Hepatocyte (in vitro differentiated cells): Measurements from ENCODE around the gene MPI. TPM values are rescaled to one million over a fixed set of nuclear protein-coding genes. Genes with fewer than 3 reads are reported as not detected.

Experiments used
- DNase-seq: peaks from one replicate; pipeline ENCODE4 v3.0.0-alpha.2; 2016; ENCODE audit warnings: low spot score
- H2AFZ ChIP-seq: fragments of 200-600 bp; sonication (generic); 2 replicates; pipeline ENCODE4 v1.6.0; 2016; ENCODE audit warnings: antibody characterized with exemption, mild to moderate bottlenecking
- H3K27ac ChIP-seq: fragments of 200-600 bp; sonication (generic); 2 replicates; pipeline ENCODE4 v1.5.1; 2016; ENCODE audit warnings: mild to moderate bottlenecking
- H3K27me3 ChIP-seq: fragments of 200-600 bp; sonication (generic); 2 replicates; pipeline ENCODE4 v1.6.1; 2016
- H3K36me3 ChIP-seq: fragments of 200-600 bp; sonication (generic); replicated peaks from 2 replicates; pipeline ENCODE4 v1.5.1; 2016; ENCODE audit warnings: low read depth; ENCODE audit not compliant: insufficient read depth
- H3K4me1 ChIP-seq: fragments of 200-600 bp; sonication (generic); 2 replicates; pipeline ENCODE4 v1.5.1; 2016; ENCODE audit warnings: mild to moderate bottlenecking, moderate library complexity; ENCODE audit not compliant: insufficient read depth
- H3K4me2 ChIP-seq: fragments of 200-600 bp; sonication (generic); 2 replicates; pipeline ENCODE4 v1.6.0; 2016
- H3K4me3 ChIP-seq: fragments of 200-600 bp; sonication (generic); 2 replicates; pipeline ENCODE4 v1.5.1; 2016; ENCODE audit warnings: mild to moderate bottlenecking
- H3K79me2 ChIP-seq: fragments of 200-600 bp; sonication (generic); 2 replicates; pipeline ENCODE4 v1.6.0; 2017; ENCODE audit warnings: mild to moderate bottlenecking
- H3K9me2 ChIP-seq: fragments of 200-600 bp; sonication (generic); replicated peaks from 2 replicates; pipeline ENCODE4 v1.6.0; 2017; ENCODE audit warnings: mild to moderate bottlenecking; ENCODE audit not compliant: insufficient read depth
- H3K9me3 ChIP-seq: fragments of 200-600 bp; sonication (generic); 2 replicates; pipeline ENCODE4 v1.5.1; 2016; ENCODE audit warnings: low read depth, mild to moderate bottlenecking
- H4K20me1 ChIP-seq: fragments of 200-600 bp; sonication (generic); 2 replicates; pipeline ENCODE4 v1.6.0; 2016; ENCODE audit warnings: mild to moderate bottlenecking; ENCODE audit not compliant: insufficient read depth, poor library complexity, severe bottlenecking
- CTCF ChIP-seq: fragments of 200-600 bp; sonication (generic); IDR thresholded peaks from 2 replicates; pipeline ENCODE4 v1.5.1; 2016; ENCODE audit warnings: antibody characterized with exemption, mild to moderate bottlenecking; ENCODE audit not compliant: poor library complexity
- EZH2 ChIP-seq: fragments of 200-600 bp; sonication (generic); IDR thresholded peaks from 2 replicates; pipeline ENCODE4 v1.6.1; 2016; ENCODE audit warnings: antibody characterized with exemption, mild to moderate bottlenecking, borderline replicate concordance
- EZH2phosphoT487 ChIP-seq: fragments of 200-600 bp; sonication (generic); IDR thresholded peaks from one replicate; pipeline ENCODE4 v1.6.1; 2018; ENCODE audit warnings: antibody characterized with exemption, mild to moderate bottlenecking, low read depth, moderate library complexity; ENCODE audit not compliant: unreplicated experiment, severe bottlenecking
- WGBS: methylation state at CpG from one replicate; pipeline ENCODE4 v1.1.6; 2016; ENCODE audit warnings: low lambda C conversion rate; ENCODE audit errors: missing lambda C conversion rate; 5-methylcytosine and 5-hydroxymethylcytosine counted together
- polyA plus RNA-seq: library from polyadenylated mRNA; unstranded; fragments of >200 nt; fragmentation: Nextera tagmentation; extraction: Ambion mirVana; gene quantifications from 2 replicates; pipeline ENCODE4 v1.2.1, GENCODE V29; 2016
- total RNA-seq: library from RNA; depleted of rRNA; stranded (reverse); fragments of >200 nt; gene quantifications from 2 replicates; pipeline ENCODE4 v1.2.3, GENCODE V29; 2014

The MPI gene
- total and polyA plus RNA-seq, 2 experiments from 2014 or later: 32.8 to 41.1 TPM

- Histone ChIP-seq H3K36me3 (no peaks in the 10 kb centered on the region), H3K4me2 (peak overlapping the region; percentile 46), H3K9me2 (no peaks in the 10 kb centered on the region), H4K20me1 (peaks cover 57% of the 10 kb centered on the region), H3K9me3 (no peaks in the 10 kb centered on the region), H3K27ac (peak overlapping the region; percentile 98), H3K79me2 (peaks cover 92% of the 10 kb centered on the region), H2AFZ (no peak overlapping the region), H3K4me3 (no peak overlapping the region), H3K4me1 (peaks cover 71% of the 10 kb centered on the region), H3K27me3 (no peaks in the 10 kb centered on the region)
- no peak for TF ChIP-seq CTCF
- TF ChIP-seq EZH2: no peak
- no peak for TF ChIP-seq EZH2phosphoT487
- whole genome bisulfite sequencing: 74% methylated on average over 6 of the region's 6 CpGs
- DNase-seq: no peak
These were observed 21.8 kb upstream of the MPI start for GRCh38 chr15:74868059-74868458.

- Histone ChIP-seq H3K4me2 (peak overlapping the region; percentile 91), H3K79me2 (peaks cover 79% of the 10 kb centered on the region), H3K4me3 (no peak overlapping the region), H2AFZ (no peak overlapping the region), H3K9me3 (no peaks in the 10 kb centered on the region), H3K9me2 (no peaks in the 10 kb centered on the region), H3K36me3 (no peaks in the 10 kb centered on the region), H4K20me1 (peaks cover 54% of the 10 kb centered on the region), H3K27ac (peak overlapping the region; percentile 98), H3K4me1 (peaks cover 71% of the 10 kb centered on the region), H3K27me3 (no peaks in the 10 kb centered on the region)
- no peak for DNase-seq
- no peak for TF ChIP-seq EZH2
- no peak for TF ChIP-seq CTCF
- TF ChIP-seq EZH2phosphoT487: no peak
These were observed 20.5 kb upstream of the MPI start for GRCh38 chr15:74869372-74869725.

GRCh38 chr15:74869726-74870407 is 20.0 kb upstream of the MPI start:
- Histone ChIP-seq H3K4me3 (no peak overlapping the region), H3K27me3 (no peaks in the 10 kb centered on the region), H3K4me1 (peaks cover 71% of the 10 kb centered on the region), H3K27ac (peak overlapping the region; percentile 98), H3K4me2 (peak overlapping the region; percentile 91), H2AFZ (no peak overlapping the region), H3K9me3 (no peaks in the 10 kb centered on the region), H3K79me2 (peaks cover 74% of the 10 kb centered on the region), H3K36me3 (no peaks in the 10 kb centered on the region), H3K9me2 (no peaks in the 10 kb centered on the region), H4K20me1 (peaks cover 50% of the 10 kb centered on the region)
- DNase-seq: peak; percentile 24
- TF ChIP-seq EZH2 (no peak), EZH2phosphoT487 (no peak), CTCF (no peak)
- 81% methylated on average over 6 of the region's 6 CpGs for WGBS
